ENCODE measurements around the gene NR3C2.

DNA sequence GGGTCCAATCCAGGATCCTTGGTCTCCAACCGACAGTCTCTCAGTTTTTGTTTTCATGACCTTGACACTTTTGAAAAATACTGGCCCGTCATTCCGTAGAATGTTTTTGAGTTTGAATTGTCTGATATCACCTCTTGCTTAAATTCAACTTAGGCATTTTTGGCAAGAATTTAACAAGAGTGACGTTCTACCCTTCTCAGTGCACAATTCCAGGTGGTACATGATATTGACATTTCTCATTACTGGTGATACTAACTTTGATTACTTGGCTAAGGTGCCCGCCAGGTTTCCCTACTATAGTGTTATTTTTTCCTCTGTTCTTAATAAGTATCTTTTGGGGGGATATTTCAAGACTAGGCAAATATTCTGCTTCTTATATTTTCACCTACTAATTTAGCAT, 215.1 kb downstream of the NR3C2 start:
- TF ChIP-seq, protein P1, sequence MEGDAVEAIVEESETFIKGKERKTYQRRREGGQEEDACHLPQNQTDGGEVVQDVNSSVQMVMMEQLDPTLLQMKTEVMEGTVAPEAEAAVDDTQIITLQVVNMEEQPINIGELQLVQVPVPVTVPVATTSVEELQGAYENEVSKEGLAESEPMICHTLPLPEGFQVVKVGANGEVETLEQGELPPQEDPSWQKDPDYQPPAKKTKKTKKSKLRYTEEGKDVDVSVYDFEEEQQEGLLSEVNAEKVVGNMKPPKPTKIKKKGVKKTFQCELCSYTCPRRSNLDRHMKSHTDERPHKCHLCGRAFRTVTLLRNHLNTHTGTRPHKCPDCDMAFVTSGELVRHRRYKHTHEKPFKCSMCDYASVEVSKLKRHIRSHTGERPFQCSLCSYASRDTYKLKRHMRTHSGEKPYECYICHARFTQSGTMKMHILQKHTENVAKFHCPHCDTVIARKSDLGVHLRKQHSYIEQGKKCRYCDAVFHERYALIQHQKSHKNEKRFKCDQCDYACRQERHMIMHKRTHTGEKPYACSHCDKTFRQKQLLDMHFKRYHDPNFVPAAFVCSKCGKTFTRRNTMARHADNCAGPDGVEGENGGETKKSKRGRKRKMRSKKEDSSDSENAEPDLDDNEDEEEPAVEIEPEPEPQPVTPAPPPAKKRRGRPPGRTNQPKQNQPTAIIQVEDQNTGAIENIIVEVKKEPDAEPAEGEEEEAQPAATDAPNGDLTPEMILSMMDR (IDR thresholded peaks at IDR 0.05): no peak
- TF ChIP-seq POLR2A (IDR thresholded peaks at IDR 0.05) (no peak), POLR2AphosphoS5 (IDR thresholded peaks at IDR 0.05) (no peak)

Measured in prostate gland (tissue), 2 donors.